Endothelial cell of umbilical vein (primary cell): Measurements from ENCODE around the gene FTCDNL1. TPM values are rescaled to one million over a fixed set of nuclear protein-coding genes. Genes with fewer than 3 reads are reported as not detected.

Source experiments
- BruUV-seq: library from RNA; stranded (reverse); fragments of 400-500 nt; replicated peaks from 2 replicates; lab custom pipeline; 2021; lab: Mats Ljungman, UMichigan
- CTCF ChIA-PET: fragments of 300-600, 350-600 bp; sonication (Branson Sonifier 250); formaldehyde crosslinking; loops from one replicate; lab custom pipeline; 2021; ENCODE audit warnings: antibody characterized with exemption, inconsistent platforms; lab: Charles Lee
- POLR2A ChIA-PET: fragments of 300-600, 350-600 bp; sonication (Branson Sonifier 250); formaldehyde crosslinking; loops from one replicate; lab custom pipeline; 2021; ENCODE audit warnings: antibody characterized with exemption, inconsistent platforms; lab: Charles Lee
- DNase-seq: peaks from one replicate; pipeline ENCODE4 v3.0.0-alpha.2; 2011; ENCODE audit warnings: low read depth, low spot score
- FAIRE-seq: peaks from 2 replicates; lab custom pipeline; 2011; peaks lifted over from hg19 to GRCh38; lab: Jason Lieb, UNC
- H2AFZ ChIP-seq: 2 replicates; pipeline ENCODE4 v1.6.0; 2012; ENCODE audit warnings: low read depth, low read length, control low read depth, inconsistent platforms
- H3K27ac ChIP-seq: 2 replicates; pipeline ENCODE4 v1.5.1; 2011; ENCODE audit warnings: low read depth, mild to moderate bottlenecking, control low read depth, low read length, moderate library complexity; ENCODE audit not compliant: insufficient read depth
- H3K27me3 ChIP-seq, 2 experiments: 2 replicates each; pipeline versions ENCODE4 v1.6.0 to v1.6.1; 2011; ENCODE audit warnings: low read length in 2 of 2, mixed read lengths in 1 of 2; ENCODE audit not compliant: control insufficient read depth in 2 of 2, insufficient read depth in 2 of 2
- H3K36me3 ChIP-seq, 2 experiments: 2 replicates in 1 of 2; 3 replicates in 1 of 2; pipeline ENCODE4 v1.5.1; 2011; ENCODE audit warnings: low read length in 2 of 2, mild to moderate bottlenecking in 1 of 2, moderate library complexity in 1 of 2; ENCODE audit not compliant: control insufficient read depth in 2 of 2, insufficient read depth in 2 of 2; ENCODE audit errors: extremely low read depth in 1 of 2
- H3K4me1 ChIP-seq: 3 replicates; pipeline ENCODE4 v1.5.1; 2011; ENCODE audit warnings: mild to moderate bottlenecking, low read length; ENCODE audit not compliant: control insufficient read depth, insufficient read depth; ENCODE audit errors: extremely low read depth
- H3K4me2 ChIP-seq: 2 replicates; pipeline ENCODE4 v1.6.1; 2011; ENCODE audit warnings: low read length, control low read depth, mixed read lengths; ENCODE audit not compliant: insufficient read depth
- H3K4me3 ChIP-seq, 3 experiments: fragments of 200-600 bp in 1 of 3; sonication (generic), shearing (Covaris generic) in 1 of 3; replicated peaks in 1 of 3; 2 replicates each; pipeline ENCODE4 v1.5.1; 2011 to 2016; ENCODE audit warnings: control low read depth in 3 of 3, low read length in 3 of 3, mild to moderate bottlenecking in 2 of 3, inconsistent platforms in 1 of 3, low read depth in 1 of 3, moderate library complexity in 1 of 3; ENCODE audit not compliant: insufficient read depth in 1 of 3
- H3K79me2 ChIP-seq: 2 replicates; pipeline ENCODE4 v1.6.0; 2012; ENCODE audit warnings: low read length, inconsistent platforms; ENCODE audit not compliant: control insufficient read depth, insufficient read depth
- H3K9ac ChIP-seq: replicated peaks from 2 replicates; pipeline ENCODE3; 2011; ENCODE audit warnings: low read length, control low read depth; ENCODE audit not compliant: insufficient read depth; ENCODE audit errors: extremely low read depth
- H3K9me1 ChIP-seq: replicated peaks from 3 replicates; pipeline ENCODE4 v1.6.0; 2011; ENCODE audit warnings: mild to moderate bottlenecking, low read length; ENCODE audit not compliant: control insufficient read depth, insufficient read depth; ENCODE audit errors: extremely low read depth
- H3K9me3 ChIP-seq: replicated peaks from 2 replicates; pipeline ENCODE4 v1.5.1; 2012; ENCODE audit warnings: low read length, inconsistent platforms; ENCODE audit not compliant: control insufficient read depth, insufficient read depth
- H4K20me1 ChIP-seq: replicated peaks from 2 replicates; pipeline ENCODE3; 2011; ENCODE audit warnings: mild to moderate bottlenecking, low read length; ENCODE audit not compliant: control insufficient read depth, insufficient read depth; ENCODE audit errors: extremely low read depth
- CTCF ChIP-seq, 2 donors: IDR thresholded peaks; 1 replicate in 1 of 2; 2 replicates in 1 of 2; pipeline ENCODE4 v1.5.1; 2011; ENCODE audit warnings: low read length in 2 of 2, mild to moderate bottlenecking in 2 of 2, moderate library complexity in 2 of 2, control low read depth in 1 of 2, inconsistent platforms in 1 of 2, low read depth in 1 of 2; ENCODE audit not compliant: insufficient read depth in 1 of 2; ENCODE audit errors: extremely low read depth in 1 of 2
- EZH2 ChIP-seq: IDR thresholded peaks from 2 replicates; pipeline ENCODE4 v1.6.1; 2012; ENCODE audit warnings: borderline replicate concordance, low read depth, mild to moderate bottlenecking, moderate library complexity, low read length, inconsistent platforms; ENCODE audit not compliant: severe bottlenecking
- FOS ChIP-seq: IDR thresholded peaks from 2 replicates; pipeline ENCODE4 v1.6.1; 2011; ENCODE audit warnings: mild to moderate bottlenecking, low read length, moderate library complexity, borderline replicate concordance; ENCODE audit not compliant: insufficient read depth
- GATA2 ChIP-seq: IDR thresholded peaks from 2 replicates; pipeline ENCODE4 v1.7.0; 2011; ENCODE audit warnings: low read depth, mild to moderate bottlenecking, moderate library complexity, mixed read lengths, low read length; ENCODE audit not compliant: insufficient read length, insufficient read depth
- JUN ChIP-seq: IDR thresholded peaks from 2 replicates; pipeline ENCODE4 v1.6.1; 2011; ENCODE audit warnings: borderline replicate concordance, low read depth; ENCODE audit not compliant: insufficient read length, insufficient read depth
- MAX ChIP-seq: IDR thresholded peaks from 2 replicates; pipeline ENCODE4 v1.6.1; 2011; ENCODE audit not compliant: insufficient read depth, insufficient read length
- MYC ChIP-seq: IDR thresholded peaks from one replicate; pipeline ENCODE4 v1.6.1; 2011; ENCODE audit warnings: mild to moderate bottlenecking, low read depth, low read length
- POLR2A ChIP-seq: IDR thresholded peaks from 2 replicates; pipeline ENCODE4 v1.6.1; 2012; ENCODE audit warnings: low read depth, mild to moderate bottlenecking, control low read depth, low read length
- POLR2AphosphoS5 ChIP-seq: IDR thresholded peaks from 2 replicates; pipeline ENCODE4 v1.6.1; 2012; ENCODE audit warnings: low read depth, mild to moderate bottlenecking, control low read depth, low read length, moderate library complexity; ENCODE audit not compliant: insufficient read depth
- dilution Hi-C: fragments of 300-500 bp; cut with MboI; formaldehyde crosslinking; loops from one replicate; pipeline ENCODE4 v1.15.0; 2019; ENCODE audit warnings: low sequenced_read_pairs; ENCODE audit not compliant: extremely low pct_ligation_motif_present
- intact Hi-C: fragments of 100-400 bp; cut with micrococcal nuclease; formaldehyde crosslinking; loops from one replicate; pipeline ENCODE4 v1.10.0; 2022
- polyA plus RNA-seq, 4 experiments: library from polyadenylated mRNA; depleted of rRNA in 3 of 4; stranded (reverse) in 3 of 4; unstranded in 1 of 4; fragments of >200 nt; gene quantifications; 2 replicates each; pipeline versions ENCODE4 v1.2.1 to v1.2.3, GENCODE V29; 2011 to 2012; ENCODE audit warnings: missing spikeins in 1 of 4
- total RNA-seq: library from RNA; stranded (reverse); gene quantifications from 2 replicates; pipeline ENCODE4 v1.2.3, GENCODE V29; 2021

FTCDNL1 gene
- total and polyA plus RNA-seq, 2 donors (not counting 3 experiments of a cell fraction or from before 2014, with no cell fraction given), result 0.19 to 0.27 TPM

- Histone ChIP-seq H3K36me3 (no peaks in the 10 kb centered on the region), H3K4me1 (no peaks in the 10 kb centered on the region), H3K9ac (no peak overlapping the region), H3K27ac (no peak overlapping the region), H3K4me3 (no peak overlapping the region), H3K27me3 (no peaks in the 10 kb centered on the region), H3K9me3 (no peaks in the 10 kb centered on the region), H3K4me2 (no peak overlapping the region), H3K79me2 (no peaks in the 10 kb centered on the region), H4K20me1 (no peaks in the 10 kb centered on the region), H3K9me1 (no peaks in the 10 kb centered on the region), H2AFZ (no peak overlapping the region)
- BruUV-seq, result no TSS peak
- POLR2A ChIA-PET, result no interaction called here
- no peak for DNase-seq
- no peak for TF ChIP-seq EZH2
- TF ChIP-seq POLR2A, result no peak
- no peak for TF ChIP-seq FOS
- no peak for TF ChIP-seq MAX
- no peak for TF ChIP-seq GATA2
- no peak for TF ChIP-seq CTCF (IDR thresholded peaks at IDR 0.05; ENCODE audit: extremely low read depth in 1 of 2, insufficient read depth in 1 of 2, low read depth in 1 of 2, low read length in 2 of 2)
- no peak for TF ChIP-seq POLR2AphosphoS5
- TF ChIP-seq MYC, result no peak
- no peak for TF ChIP-seq JUN
- CTCF ChIA-PET, result no interaction called here
- intact Hi-C loops, result no loop called here
- FAIRE-seq, result no peak
- dilution Hi-C loops, result no loop called here
Observed at GRCh38 chr2:199778655-199779054, 72.3 kb downstream of the FTCDNL1 start.
